Measurements from ENCODE around the gene RSPH6A. TPM values are rescaled to one million over a fixed set of nuclear protein-coding genes. Genes with fewer than 3 reads are reported as not detected.

RSPH6A gene
- total and polyA plus RNA-seq, 2 of the 13 experiments (the other 11 are each of a cell fraction or from before 2014, with no cell fraction given), result 0.07 TPM; not detected in 1

GRCh38 chr19:45780448-45781213 is 34.5 kb downstream of the RSPH6A start (continued):
- TF ChIP-seq MEF2D (CRISPR knock-in tag; IDR thresholded peaks at IDR 0.05), result no peak
- TF ChIP-seq ZSCAN29 (CRISPR knock-in tag; conservative IDR thresholded peaks at IDR 0.05), result no peak
- TF ChIP-seq, protein P1, sequence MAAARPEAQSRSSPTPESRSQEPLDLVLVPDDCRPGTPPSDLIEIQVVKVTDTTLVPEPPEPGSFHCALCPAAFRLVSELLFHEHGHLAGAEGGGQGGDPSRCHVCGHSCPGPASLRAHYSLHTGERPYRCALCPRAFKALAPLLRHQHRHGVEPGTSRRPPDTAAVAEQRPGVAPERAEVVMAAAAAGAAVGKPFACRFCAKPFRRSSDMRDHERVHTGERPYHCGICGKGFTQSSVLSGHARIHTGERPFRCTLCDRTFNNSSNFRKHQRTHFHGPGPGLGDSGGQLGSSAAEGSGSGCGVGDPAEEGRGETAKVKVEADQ (CRISPR knock-in tag; IDR thresholded peaks at IDR 0.05; ENCODE audit: borderline replicate concordance), result no peak

DNA sequence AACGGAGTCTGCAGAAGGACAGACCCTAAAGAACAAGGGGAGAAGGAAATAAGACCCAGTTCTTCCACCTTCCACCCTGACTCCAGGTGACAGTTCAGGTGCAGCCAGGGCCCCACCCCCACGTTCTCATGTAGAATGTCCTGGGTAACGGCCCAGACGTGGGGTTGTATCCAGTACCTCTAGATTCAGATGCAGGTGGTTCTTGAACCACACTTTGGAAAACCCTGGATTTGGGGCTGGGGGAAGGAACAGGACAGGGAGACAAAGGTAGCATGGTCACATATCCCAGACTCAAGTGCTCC is 35.0 kb downstream of the RSPH6A start:
- no peak for DNase-seq (ENCODE audit: low spot score)
- Histone ChIP-seq H3K4me1 (ENCODE audit: insufficient read depth, low read length) (peaks cover 39% of the 10 kb centered on the region), H3K36me3 (replicated peaks in 1 of 2; ENCODE audit: control insufficient read depth in 1 of 2, insufficient read depth in 2 of 2, low read length in 2 of 2) (peaks cover 3 to 4% of the 10 kb centered on the region in 2 experiments; a peak in 2 of 5 replicates), H3K27ac (ENCODE audit: extremely low read length, insufficient read depth, low read length) (no peak overlapping the region), H3K79me2 (ENCODE audit: insufficient read depth, low read length) (no peaks in the 10 kb centered on the region), H3K4me2 (ENCODE audit: low read depth, low read length) (peak overlapping the region; percentile 75), H3K9ac (ENCODE audit: insufficient read depth, low read depth, low read length) (no peak overlapping the region), H4K20me1 (ENCODE audit: insufficient read depth, low read length) (peaks cover 4% of the 10 kb centered on the region; the same call in 1 of the 2 replicates), H2AFZ (ENCODE audit: low read length) (no peak overlapping the region), H3K9me3 (ENCODE audit: low read length) (no peaks in the 10 kb centered on the region), H3K4me3 (replicated peaks in 1 of 3; ENCODE audit: insufficient read depth in 1 of 3, low read depth in 2 of 3, low read length in 3 of 3) (peak overlapping the region in 1 of 3 experiments; percentile 42; a peak in 1 of 6 replicates), H3K27me3 (ENCODE audit: control insufficient read depth in 1 of 2, insufficient read depth in 2 of 2, low read length in 2 of 2) (no peaks in the 10 kb centered on the region)
- TF ChIP-seq MXD3 (CRISPR knock-in tag; IDR thresholded peaks at IDR 0.05) (no peak), ZNF646 (CRISPR knock-in tag; IDR thresholded peaks at IDR 0.05) (no peak), SMAD9 (CRISPR knock-in tag; IDR thresholded peaks at IDR 0.05) (no peak), ZNF557 (CRISPR knock-in tag; IDR thresholded peaks at IDR 0.05) (no peak)
- ChIA-PET POLR2A (interaction anchor here (4.7 kb wide), 1 partner anchor 10 kb away, joined by 53 read pairs; the partner anchor contains the start of gene SIX5), CTCF (ENCODE audit: low intra/inter-chr PET ratio, low total read pairs) (no interaction called here)
- WGBS (ENCODE audit: low lambda C conversion rate), result 20% methylated on average over 2 of the region's 4 CpGs
- FAIRE-seq, result no peak
- intact Hi-C loops (cut with micrococcal nuclease; ENCODE audit: unreplicated experiment) (no loop called here), in situ Hi-C loops (cut with HindIII; ENCODE audit: extremely low pct_ligation_motif_present, low pct_unique_long_range_greater_than_20kb) (no loop called here)
- BruUV-seq (replicated peaks), result no TSS peak
- ATAC-seq, result no peak

Data from HepG2 (cell line).